Measurements from ENCODE around the gene GPRIN2. TPM values are rescaled to one million over a fixed set of nuclear protein-coding genes. Genes with fewer than 3 reads are reported as not detected.
A peak's percentile ranks its signal among the peaks of the same experiment; 100 is the strongest.
"Not testable (repeated sequence)": the region's sequence is repeated elsewhere in the genome, so short reads cannot be mapped to it uniquely, and the experiment has no call there.

Gene GPRIN2
- total RNA-seq, 1 donor from 2014 or later, result not detected

DNA sequence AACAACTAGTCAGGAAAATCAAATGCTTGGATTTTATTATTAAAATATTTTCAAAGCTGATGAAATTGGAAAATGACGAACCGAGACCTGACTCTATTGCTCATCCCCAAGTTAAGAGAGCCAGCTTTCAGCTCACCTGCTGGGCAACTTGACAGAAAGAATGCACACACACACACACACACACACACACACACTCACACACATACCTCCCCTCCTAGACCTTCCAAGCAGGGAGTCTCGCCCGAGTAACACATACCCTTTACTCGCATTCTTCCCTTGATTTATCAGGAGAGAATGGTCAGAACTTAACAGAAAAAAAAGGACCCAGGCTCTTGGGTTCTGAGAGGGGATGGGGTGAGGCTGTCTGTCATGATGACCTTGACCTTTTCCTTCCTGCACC, 19.1 kb downstream of the GPRIN2 start:
- no peak for DNase-seq (ENCODE audit: low read depth in 2 of 2)

DNA sequence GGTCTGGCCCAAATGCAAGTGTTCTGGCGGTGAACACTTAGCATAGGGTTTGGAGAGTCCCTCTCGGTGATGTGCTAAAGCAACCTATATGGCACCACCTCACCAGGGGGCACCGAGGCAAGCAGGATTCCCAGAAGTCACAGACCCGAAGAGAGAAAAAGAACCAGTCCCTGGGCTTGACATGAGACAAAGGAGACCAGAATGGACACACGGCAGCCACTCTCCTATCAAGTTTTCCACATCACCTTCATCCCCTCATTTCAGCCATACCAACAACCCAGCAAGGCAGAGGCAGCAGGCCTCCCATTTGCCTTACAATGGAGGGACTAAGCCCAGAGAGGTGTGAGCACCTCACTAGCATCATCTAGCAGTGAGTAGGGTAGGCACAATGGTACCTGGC, 19.7 kb downstream of the GPRIN2 start:
- no peak for DNase-seq (ENCODE audit: low read depth in 2 of 2)

- no peak for DNase-seq (ENCODE audit: low read depth in 2 of 2)
Measured at GRCh38 chr10:46536171-46536570, 20.3 kb downstream of the GPRIN2 start.

DNA sequence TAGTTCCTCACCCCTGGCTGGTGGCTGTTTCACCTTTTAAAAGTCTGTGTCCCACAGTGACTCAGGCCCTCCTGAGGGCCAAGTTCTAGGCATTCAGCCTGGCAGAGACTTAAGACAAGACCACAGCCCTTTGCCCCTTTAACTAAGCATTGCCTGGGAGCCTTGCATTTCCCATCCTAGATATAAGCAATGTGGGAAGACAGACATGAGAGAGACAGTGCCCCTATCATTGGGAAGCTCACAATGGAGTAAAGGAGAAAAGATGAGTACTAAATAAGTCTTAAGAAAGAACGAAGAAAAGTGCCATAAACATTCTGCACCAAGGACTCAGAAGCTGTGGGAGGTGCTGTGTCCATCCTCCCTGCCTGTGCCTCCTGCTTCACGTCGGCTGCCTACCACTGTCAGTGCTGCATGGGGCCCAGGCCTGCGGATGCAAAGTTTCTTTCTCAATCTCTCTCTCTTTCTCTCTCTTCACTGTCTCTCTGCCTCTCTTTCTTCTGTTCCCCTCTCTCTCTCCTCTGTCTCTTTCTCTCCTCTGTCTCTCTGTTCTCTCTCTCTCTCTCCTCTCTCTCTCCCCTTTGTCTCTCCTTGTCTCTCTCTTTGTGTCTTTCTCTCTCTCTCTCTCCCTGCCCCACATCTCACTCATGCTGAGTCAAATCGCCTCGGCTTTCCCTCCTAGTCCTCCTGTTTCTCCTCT, 21.5 kb downstream of the GPRIN2 start:
- no peak for DNase-seq (ENCODE audit: low read depth in 2 of 2)

DNA sequence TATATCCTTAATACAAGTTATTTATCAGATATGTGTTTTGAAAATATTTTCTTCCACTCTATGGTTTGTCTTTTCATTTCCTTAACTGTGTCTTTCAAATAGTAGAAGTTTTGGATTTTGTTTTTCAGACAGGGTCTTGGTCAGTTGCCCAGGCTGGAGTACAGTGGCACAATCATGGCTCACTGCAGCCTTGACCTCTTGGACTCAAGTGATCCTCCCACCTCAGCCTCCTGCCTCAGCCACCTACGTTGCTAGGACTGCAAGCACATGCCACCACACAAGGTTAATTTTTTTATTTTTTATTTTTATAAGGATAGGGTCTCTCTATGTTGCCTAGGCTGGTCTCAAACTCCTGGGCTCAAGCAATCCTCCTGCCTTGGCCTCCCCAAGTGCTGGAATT, 24.2 kb downstream of the GPRIN2 start:
- DNase-seq (ENCODE audit: low read depth in 2 of 2), result not testable (repeated sequence)

DNA sequence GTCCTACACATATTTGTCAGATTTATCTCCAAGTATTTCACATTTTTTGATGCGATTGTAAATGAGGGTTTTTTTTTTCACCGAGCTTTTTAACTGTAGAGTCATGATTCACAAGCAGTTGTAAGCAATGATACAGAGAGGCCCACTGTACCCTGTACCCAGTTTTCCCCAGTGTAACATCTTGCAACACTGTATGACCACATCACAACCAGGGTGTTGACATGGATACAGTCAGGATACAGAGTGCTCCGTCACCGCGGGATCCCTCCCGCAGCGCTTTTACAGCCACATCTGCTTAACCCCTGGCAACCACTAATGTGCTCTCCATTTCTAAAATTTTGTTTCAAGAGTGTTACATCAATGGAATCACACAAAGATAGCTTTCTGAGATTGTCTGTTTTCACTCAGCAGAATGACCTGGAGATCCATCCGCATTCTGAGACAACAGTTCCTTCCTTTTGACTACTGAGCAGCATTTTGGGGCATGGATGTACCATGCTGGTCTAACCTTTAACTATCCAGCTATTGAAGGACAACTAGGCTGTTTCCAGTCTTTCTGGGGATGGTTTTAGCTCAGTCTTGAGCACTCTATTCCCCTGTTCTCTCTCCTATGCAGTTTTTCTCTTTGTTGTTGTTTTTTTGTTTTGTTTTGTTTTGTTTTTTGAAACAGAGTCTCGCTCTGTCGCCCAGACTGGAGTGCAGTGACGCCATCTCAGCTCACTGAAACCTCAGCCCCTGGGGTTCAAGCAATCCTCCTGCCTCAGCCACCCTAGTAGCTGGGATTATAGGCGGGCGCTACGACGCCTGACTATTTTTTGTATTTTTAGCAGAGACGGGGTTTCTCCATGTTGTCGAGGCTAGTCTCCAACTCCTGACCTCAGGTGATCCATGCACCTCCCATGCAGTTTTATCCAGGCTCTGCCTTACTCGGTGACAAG, 25.9 kb downstream of the GPRIN2 start:
- DNase-seq (ENCODE audit: low read depth in 2 of 2), result no peak

- not testable (repeated sequence) for DNase-seq (ENCODE audit: low read depth in 2 of 2)
Measured at GRCh38 chr10:46529742-46530141, 26.7 kb downstream of the GPRIN2 start.

- no peak for DNase-seq (ENCODE audit: low read depth in 2 of 2)
Measured at GRCh38 chr10:46528675-46529615, 27.5 kb downstream of the GPRIN2 start.

- no peak for DNase-seq (ENCODE audit: low read depth in 2 of 2)
Measured at GRCh38 chr10:46528171-46528671, 28.2 kb downstream of the GPRIN2 start.

- DNase-seq (ENCODE audit: low read depth in 2 of 2), result no peak
Measured at GRCh38 chr10:46527241-46527811, 29.1 kb downstream of the GPRIN2 start.

DNA sequence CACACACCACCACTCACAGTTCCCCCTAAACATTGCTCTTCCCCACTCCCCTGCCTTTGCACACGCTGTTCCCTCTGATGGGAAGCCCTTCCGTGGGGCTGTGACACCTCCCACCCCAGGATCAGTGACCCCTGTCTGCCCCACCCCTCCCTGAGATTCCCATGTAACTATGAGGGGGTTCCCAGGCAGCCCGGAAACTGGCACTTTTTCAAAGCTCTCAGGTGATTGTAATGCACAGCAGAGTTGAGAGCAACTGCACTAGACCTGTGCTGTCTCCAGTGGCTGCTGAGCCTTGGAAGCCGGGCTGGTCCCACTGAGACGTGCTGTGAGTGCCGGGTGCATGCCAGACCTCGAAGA, 29.8 kb downstream of the GPRIN2 start:
- DNase-seq (ENCODE audit: low read depth in 2 of 2), result no peak

DNA sequence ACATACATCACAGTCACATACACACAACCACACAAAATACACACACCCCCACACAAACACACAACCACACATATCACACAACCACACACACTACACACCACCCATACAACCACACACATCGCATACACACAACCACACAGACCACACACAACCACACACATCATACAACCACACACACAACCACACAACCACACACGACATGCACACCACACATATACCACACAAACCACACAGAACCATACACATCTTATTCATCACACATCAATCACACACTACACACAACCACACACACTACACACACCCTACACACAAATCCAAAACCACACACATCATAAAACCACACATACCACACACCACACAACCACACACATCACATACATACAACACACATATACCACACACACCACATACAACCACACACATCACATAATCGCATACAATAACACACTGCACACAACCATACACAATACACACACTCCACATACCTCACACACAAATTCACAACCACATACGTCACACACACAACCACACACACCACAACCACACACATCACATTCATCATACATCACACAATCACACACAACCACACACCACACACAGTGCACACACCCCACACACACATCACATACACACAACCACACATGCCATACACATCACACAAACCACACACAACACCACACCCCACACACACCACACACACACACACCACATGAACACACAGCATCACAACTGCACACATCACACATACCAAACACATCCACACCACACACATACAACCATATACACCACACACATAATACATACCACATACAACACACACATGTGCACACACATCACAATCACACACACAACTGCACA, 30.4 kb downstream of the GPRIN2 start:
- DNase-seq (ENCODE audit: low read depth in 2 of 2), result no peak

- peak in 1 of 2 donors; percentile 52 for DNase-seq (ENCODE audit: low read depth in 2 of 2)
Measured at GRCh38 chr10:46525177-46525823, 31.2 kb downstream of the GPRIN2 start.

DNA sequence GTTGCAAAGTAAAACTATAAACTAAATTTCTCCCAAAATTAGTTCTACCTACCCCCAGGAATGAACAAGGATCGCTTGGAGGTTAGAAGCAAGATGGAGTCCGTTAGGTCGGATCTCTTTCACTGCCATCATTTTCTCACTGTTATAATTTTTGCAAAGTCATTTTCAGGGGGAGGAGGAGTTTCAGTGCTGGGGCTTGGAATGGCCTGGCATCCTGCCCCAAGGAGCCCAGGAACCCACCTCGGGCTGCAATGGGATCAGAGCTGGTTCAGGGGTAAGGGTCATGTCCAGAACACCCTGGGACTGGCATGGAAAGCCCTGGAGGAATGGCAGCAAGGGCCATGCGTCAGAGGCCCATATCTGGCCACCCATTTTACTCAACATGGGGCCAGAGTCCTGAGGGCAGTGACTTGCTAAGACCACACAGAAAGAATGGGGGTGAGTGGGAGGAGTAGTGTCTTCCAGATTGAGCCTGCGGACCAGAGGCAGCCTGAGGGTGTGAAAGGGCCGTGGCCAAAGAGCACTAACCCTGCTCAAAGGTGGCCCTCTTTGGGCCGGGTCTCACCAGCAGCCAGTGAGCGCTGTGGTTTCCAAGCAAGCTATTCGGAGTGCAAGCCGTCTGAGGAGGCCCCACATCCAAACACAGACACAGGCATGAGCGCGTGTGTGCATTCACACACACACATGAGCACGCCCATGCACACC, 31.8 kb downstream of the GPRIN2 start:
- DNase-seq (ENCODE audit: low read depth in 2 of 2), result no peak

- peak in 1 of 2 donors; percentile 48 for DNase-seq (ENCODE audit: low read depth in 2 of 2)
Measured at GRCh38 chr10:46523962-46524471, 32.4 kb downstream of the GPRIN2 start.

GRCh38 chr10:46523119-46523961, 33.1 kb downstream of the GPRIN2 start:
- no peak for DNase-seq (ENCODE audit: low read depth in 2 of 2)

- no peak for DNase-seq (ENCODE audit: low read depth in 2 of 2)
Measured at GRCh38 chr10:46522295-46523118, 34.0 kb downstream of the GPRIN2 start.
